ENCODE data around the gene ALDH8A1.

Gene ALDH8A1

GRCh38 chr6:134948691-134949090, 1.2 kb downstream of the ALDH8A1 start:
- no peak for DNase-seq

- no peak for DNase-seq
These were observed 1.8 kb downstream of the ALDH8A1 start for GRCh38 chr6:134948142-134948541.

- no peak for DNase-seq
These were observed 4.9 kb downstream of the ALDH8A1 start for GRCh38 chr6:134945045-134945444.

GRCh38 chr6:134943522-134944111, 6.3 kb downstream of the ALDH8A1 start:
- DNase-seq: no peak

GRCh38 chr6:134938896-134939295, 11.0 kb downstream of the ALDH8A1 start:
- DNase-seq: no peak

GRCh38 chr6:134937426-134937825, 12.5 kb downstream of the ALDH8A1 start:
- DNase-seq: no peak

GRCh38 chr6:134936931-134937330, 13.0 kb downstream of the ALDH8A1 start:
- no peak for DNase-seq

- DNase-seq: no peak
These were observed 13.4 kb downstream of the ALDH8A1 start for GRCh38 chr6:134936476-134936875.

- no peak for DNase-seq
These were observed 15.0 kb downstream of the ALDH8A1 start for GRCh38 chr6:134934793-134935485.

- DNase-seq: no peak
These were observed 17.1 kb downstream of the ALDH8A1 start for GRCh38 chr6:134932535-134933470.

GRCh38 chr6:134932098-134932497, 17.8 kb downstream of the ALDH8A1 start:
- DNase-seq: no peak

- DNase-seq: no peak
These were observed 19.4 kb downstream of the ALDH8A1 start for GRCh38 chr6:134930463-134930862.

- no peak for DNase-seq
These were observed 21.6 kb downstream of the ALDH8A1 start for GRCh38 chr6:134928151-134928900.

- DNase-seq: no peak
These were observed 24.1 kb downstream of the ALDH8A1 start for GRCh38 chr6:134925800-134926199.

GRCh38 chr6:134921721-134922261, 28.1 kb downstream of the ALDH8A1 start:
- DNase-seq: no peak

- DNase-seq: no peak
These were observed 28.6 kb downstream of the ALDH8A1 start for GRCh38 chr6:134921276-134921675.

- no peak for DNase-seq
These were observed 29.5 kb downstream of the ALDH8A1 start for GRCh38 chr6:134920422-134920821.

GRCh38 chr6:134918418-134918961, 31.4 kb downstream of the ALDH8A1 start:
- DNase-seq: no peak

GRCh38 chr6:134911547-134911946, 38.4 kb downstream of the ALDH8A1 start:
- DNase-seq: no peak

GRCh38 chr6:134910593-134910935, 39.3 kb downstream of the ALDH8A1 start:
- DNase-seq: no peak

- no peak for DNase-seq
These were observed 40.0 kb downstream of the ALDH8A1 start for GRCh38 chr6:134909701-134910592.

Data from activated gamma-delta T cell treated with Interleukin-2 at 50 U/mL for 16 hours (primary cell).